Parathyroid adenoma (tissue), 2 donors: ENCODE results near the gene PPP2R5C.

Experiments used
- H2AFZ ChIP-seq: fragments of 300-600 bp; sonication (generic); one replicate; pipeline ENCODE4 v1.7.0; 2017; ENCODE audit warnings: antibody characterized with exemption, mild to moderate bottlenecking
- H3K27ac ChIP-seq: fragments of 300-600 bp; sonication (generic); one replicate; pipeline ENCODE4 v1.7.0; 2017
- H3K27me3 ChIP-seq: fragments of 300-600 bp; sonication (generic); one replicate; pipeline ENCODE4 v1.7.0; 2017; ENCODE audit warnings: low read length; ENCODE audit not compliant: control insufficient read depth, insufficient read depth
- H3K36me3 ChIP-seq: fragments of 300-600 bp; sonication (generic); one replicate; pipeline ENCODE4 v1.7.0; 2017; ENCODE audit warnings: low read length; ENCODE audit not compliant: control insufficient read depth, insufficient read depth
- H3K4me1 ChIP-seq: fragments of 300-600 bp; sonication (generic); one replicate; pipeline ENCODE4 v1.7.0; 2017; ENCODE audit warnings: control low read depth
- H3K4me2 ChIP-seq: fragments of 300-600 bp; sonication (generic); one replicate; pipeline ENCODE4 v1.7.0; 2017; ENCODE audit warnings: low read length
- H3K4me3 ChIP-seq: fragments of 300-600 bp; sonication (generic); one replicate; pipeline ENCODE4 v1.7.0; 2017; ENCODE audit warnings: low read depth, low read length
- H3K79me2 ChIP-seq: fragments of 300-600 bp; sonication (generic); one replicate; pipeline ENCODE4 v1.7.0; 2017; ENCODE audit warnings: control low read depth
- H3K9ac ChIP-seq: fragments of 300-600 bp; sonication (generic); one replicate; pipeline ENCODE4 v1.7.0; 2017; ENCODE audit warnings: mild to moderate bottlenecking
- H3K9me3 ChIP-seq: fragments of 300-600 bp; sonication (generic); one replicate; pipeline ENCODE4 v1.7.0; 2017; ENCODE audit warnings: low read length; ENCODE audit not compliant: control insufficient read depth
- TF ChIP-seq, protein P1 (sequence below): fragments of 300-600 bp; sonication (generic); IDR thresholded peaks from one replicate; pipeline ENCODE4 v1.7.0; 2017; ENCODE audit warnings: antibody characterized with exemption, mild to moderate bottlenecking
- donor health status: primary hyperparathyroidism.

The PPP2R5C gene

DNA sequence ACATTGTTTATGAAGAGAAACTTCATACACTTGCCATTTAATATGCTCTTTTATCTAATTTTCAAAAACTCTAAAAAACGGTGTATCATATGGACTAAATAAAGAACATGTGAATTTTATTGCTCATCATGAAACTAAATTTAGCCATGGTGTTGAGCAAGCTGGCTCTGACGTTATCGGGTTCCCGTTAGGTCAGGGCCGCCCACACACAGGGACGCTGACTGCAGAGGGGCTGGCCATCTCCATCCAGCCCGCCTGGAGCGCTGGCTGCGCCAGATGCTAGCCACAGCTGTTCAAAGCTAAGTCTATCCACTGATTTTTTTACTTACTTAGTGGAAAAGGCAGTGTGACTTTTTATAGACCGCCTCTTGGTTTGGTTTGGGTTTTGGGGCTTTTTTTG is 166.3 kb downstream of the PPP2R5C start:
- H3K9me3 ChIP-seq, result no peaks in the 10 kb centered on the region
- no peak overlapping the region for H2AFZ ChIP-seq
- no peaks in the 10 kb centered on the region for H3K4me1 ChIP-seq
- H3K36me3 ChIP-seq, result no peaks in the 10 kb centered on the region
- H3K9ac ChIP-seq, result no peak overlapping the region
- no peak overlapping the region for H3K4me3 ChIP-seq
- TF ChIP-seq, protein P1, sequence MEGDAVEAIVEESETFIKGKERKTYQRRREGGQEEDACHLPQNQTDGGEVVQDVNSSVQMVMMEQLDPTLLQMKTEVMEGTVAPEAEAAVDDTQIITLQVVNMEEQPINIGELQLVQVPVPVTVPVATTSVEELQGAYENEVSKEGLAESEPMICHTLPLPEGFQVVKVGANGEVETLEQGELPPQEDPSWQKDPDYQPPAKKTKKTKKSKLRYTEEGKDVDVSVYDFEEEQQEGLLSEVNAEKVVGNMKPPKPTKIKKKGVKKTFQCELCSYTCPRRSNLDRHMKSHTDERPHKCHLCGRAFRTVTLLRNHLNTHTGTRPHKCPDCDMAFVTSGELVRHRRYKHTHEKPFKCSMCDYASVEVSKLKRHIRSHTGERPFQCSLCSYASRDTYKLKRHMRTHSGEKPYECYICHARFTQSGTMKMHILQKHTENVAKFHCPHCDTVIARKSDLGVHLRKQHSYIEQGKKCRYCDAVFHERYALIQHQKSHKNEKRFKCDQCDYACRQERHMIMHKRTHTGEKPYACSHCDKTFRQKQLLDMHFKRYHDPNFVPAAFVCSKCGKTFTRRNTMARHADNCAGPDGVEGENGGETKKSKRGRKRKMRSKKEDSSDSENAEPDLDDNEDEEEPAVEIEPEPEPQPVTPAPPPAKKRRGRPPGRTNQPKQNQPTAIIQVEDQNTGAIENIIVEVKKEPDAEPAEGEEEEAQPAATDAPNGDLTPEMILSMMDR, result no peak
- no peaks in the 10 kb centered on the region for H3K79me2 ChIP-seq
- no peak overlapping the region for H3K27ac ChIP-seq
- H3K27me3 ChIP-seq, result no peaks in the 10 kb centered on the region
- H3K4me2 ChIP-seq, result no peak overlapping the region

DNA sequence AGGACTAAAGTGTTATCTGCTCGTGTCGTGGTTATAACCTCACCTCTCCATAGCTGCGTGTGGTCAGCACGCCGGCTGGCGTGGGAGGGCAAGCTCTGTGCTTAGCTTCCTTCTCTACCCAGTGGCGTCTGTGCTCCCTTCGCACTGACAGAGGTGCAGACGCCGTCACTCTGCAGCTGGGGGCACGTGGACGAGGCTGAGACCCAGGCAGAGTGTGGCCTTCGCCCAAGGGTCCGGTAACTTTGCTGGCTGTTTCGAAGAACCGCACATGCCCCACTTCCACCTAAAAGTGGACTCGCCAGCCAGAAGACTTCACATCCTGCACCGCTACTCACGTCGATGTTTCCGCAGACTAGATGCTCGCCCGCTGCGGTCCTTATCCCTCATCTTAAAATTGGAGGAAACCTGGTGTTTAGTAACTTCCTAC is 166.9 kb downstream of the PPP2R5C start:
- H3K4me3 ChIP-seq, result no peak overlapping the region
- H3K79me2 ChIP-seq, result no peaks in the 10 kb centered on the region
- H2AFZ ChIP-seq, result no peak overlapping the region
- H3K4me2 ChIP-seq, result no peak overlapping the region
- H3K9ac ChIP-seq, result no peak overlapping the region
- no peaks in the 10 kb centered on the region for H3K9me3 ChIP-seq
- H3K27ac ChIP-seq, result no peak overlapping the region
- no peaks in the 10 kb centered on the region for H3K27me3 ChIP-seq
- H3K4me1 ChIP-seq, result no peaks in the 10 kb centered on the region
- TF ChIP-seq, protein P1, result no peak
- no peaks in the 10 kb centered on the region for H3K36me3 ChIP-seq

DNA sequence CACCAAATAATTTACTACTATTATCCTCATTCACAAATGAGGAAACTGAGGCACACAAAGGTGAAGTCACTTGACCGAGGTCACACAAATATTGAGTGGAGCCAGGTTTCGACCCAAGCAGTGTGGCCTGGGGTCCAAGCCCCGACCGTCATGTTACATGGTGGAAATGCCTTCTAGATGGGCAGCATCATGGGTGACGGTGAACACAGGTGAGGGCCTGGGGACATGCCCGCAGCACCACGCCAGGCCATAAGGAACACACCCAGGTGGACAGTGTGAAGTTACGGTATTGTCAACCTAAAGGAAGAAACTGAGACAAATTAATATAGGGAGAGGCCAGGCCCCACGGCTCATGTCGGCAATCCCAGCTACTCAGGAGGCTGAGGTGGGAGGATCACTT is 167.6 kb downstream of the PPP2R5C start:
- H3K9me3 ChIP-seq, result no peaks in the 10 kb centered on the region
- H2AFZ ChIP-seq, result no peak overlapping the region
- no peak overlapping the region for H3K4me3 ChIP-seq
- no peak overlapping the region for H3K27ac ChIP-seq
- no peak overlapping the region for H3K4me2 ChIP-seq
- H3K36me3 ChIP-seq, result no peaks in the 10 kb centered on the region
- TF ChIP-seq, protein P1, result no peak
- no peaks in the 10 kb centered on the region for H3K27me3 ChIP-seq
- no peaks in the 10 kb centered on the region for H3K79me2 ChIP-seq
- no peaks in the 10 kb centered on the region for H3K4me1 ChIP-seq
- H3K9ac ChIP-seq, result no peak overlapping the region

DNA sequence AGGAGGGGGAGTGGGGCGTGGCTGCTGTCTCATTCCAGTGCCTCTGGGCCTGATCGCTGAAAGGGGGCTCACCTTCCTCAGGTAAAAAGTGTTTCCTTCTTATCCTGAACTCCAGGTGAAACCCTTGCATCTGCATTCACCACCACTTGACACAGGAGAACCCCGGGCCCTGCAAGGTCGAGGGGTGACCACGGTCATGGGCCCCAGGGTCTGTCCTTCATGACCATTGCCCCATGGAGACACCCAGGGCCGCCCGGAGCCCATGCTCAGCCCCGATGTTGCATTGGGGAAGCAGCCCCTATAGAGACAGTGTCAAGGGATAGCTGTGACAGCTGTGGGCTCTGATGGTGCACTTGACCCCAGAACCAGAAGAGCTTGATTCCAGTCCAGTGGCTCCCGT is 168.4 kb downstream of the PPP2R5C start:
- H3K9me3 ChIP-seq, result no peaks in the 10 kb centered on the region
- H3K4me1 ChIP-seq, result no peaks in the 10 kb centered on the region
- H2AFZ ChIP-seq, result no peak overlapping the region
- no peak overlapping the region for H3K27ac ChIP-seq
- H3K9ac ChIP-seq, result no peak overlapping the region
- H3K27me3 ChIP-seq, result no peaks in the 10 kb centered on the region
- TF ChIP-seq, protein P1, result no peak
- H3K4me3 ChIP-seq, result no peak overlapping the region
- H3K36me3 ChIP-seq, result no peaks in the 10 kb centered on the region
- H3K4me2 ChIP-seq, result no peak overlapping the region
- no peaks in the 10 kb centered on the region for H3K79me2 ChIP-seq

DNA sequence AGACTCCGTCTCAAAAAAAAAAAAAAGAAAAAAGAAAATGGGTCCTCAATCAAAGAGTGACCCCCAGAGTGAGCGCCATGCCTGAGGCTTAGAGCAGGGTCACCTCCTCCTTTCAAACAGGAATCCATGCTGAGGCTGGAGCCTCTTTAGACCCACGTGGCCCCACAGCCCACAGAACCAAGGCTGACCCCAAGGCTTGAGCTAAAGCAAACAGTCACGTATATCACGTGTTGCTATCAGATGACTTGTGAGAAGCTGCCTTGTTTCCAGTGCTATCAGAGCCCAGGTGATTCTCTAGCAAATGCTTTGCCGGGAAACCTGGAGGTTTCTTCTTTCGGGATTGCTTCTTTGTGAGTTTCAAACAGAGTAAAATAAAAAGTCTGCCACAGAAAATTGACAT is 171.2 kb downstream of the PPP2R5C start:
- Histone ChIP-seq H3K27ac (no peak overlapping the region), H3K9me3 (no peaks in the 10 kb centered on the region), H3K4me2 (no peak overlapping the region), H3K79me2 (no peaks in the 10 kb centered on the region), H3K27me3 (no peaks in the 10 kb centered on the region), H3K4me3 (no peak overlapping the region), H2AFZ (no peak overlapping the region), H3K4me1 (no peaks in the 10 kb centered on the region), H3K36me3 (no peaks in the 10 kb centered on the region), H3K9ac (no peak overlapping the region)
- TF ChIP-seq, protein P1, result no peak
